ENCODE measurements around the gene RYR2.

DNA sequence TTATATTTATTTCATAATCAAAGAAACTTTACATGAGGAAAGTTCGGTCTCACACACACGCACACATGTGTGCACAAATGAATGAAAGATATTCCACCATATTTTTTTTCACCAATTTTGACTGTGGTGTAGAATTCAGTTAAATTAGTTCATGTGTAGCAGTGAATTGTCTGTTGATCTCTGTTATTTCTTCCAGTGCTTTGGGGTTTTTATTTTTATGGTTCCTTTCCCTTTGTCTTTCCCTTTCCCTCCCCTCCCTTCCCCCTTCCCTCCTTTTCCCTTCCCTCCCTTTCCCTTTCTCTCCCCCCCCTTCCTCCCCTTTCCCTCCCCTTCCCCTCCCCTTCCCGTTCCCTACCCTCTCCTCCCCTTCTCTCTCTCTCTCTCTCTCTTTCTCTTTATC is 8.9 kb downstream of the RYR2 start:
- TF ChIP-seq, protein P1, sequence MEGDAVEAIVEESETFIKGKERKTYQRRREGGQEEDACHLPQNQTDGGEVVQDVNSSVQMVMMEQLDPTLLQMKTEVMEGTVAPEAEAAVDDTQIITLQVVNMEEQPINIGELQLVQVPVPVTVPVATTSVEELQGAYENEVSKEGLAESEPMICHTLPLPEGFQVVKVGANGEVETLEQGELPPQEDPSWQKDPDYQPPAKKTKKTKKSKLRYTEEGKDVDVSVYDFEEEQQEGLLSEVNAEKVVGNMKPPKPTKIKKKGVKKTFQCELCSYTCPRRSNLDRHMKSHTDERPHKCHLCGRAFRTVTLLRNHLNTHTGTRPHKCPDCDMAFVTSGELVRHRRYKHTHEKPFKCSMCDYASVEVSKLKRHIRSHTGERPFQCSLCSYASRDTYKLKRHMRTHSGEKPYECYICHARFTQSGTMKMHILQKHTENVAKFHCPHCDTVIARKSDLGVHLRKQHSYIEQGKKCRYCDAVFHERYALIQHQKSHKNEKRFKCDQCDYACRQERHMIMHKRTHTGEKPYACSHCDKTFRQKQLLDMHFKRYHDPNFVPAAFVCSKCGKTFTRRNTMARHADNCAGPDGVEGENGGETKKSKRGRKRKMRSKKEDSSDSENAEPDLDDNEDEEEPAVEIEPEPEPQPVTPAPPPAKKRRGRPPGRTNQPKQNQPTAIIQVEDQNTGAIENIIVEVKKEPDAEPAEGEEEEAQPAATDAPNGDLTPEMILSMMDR (IDR thresholded peaks at IDR 0.05): no peak
- TF ChIP-seq POLR2AphosphoS5 (IDR thresholded peaks at IDR 0.05) (no peak), POLR2A (IDR thresholded peaks at IDR 0.05) (no peak)

Measured in breast epithelium (tissue), 3 donors.